Mesenteric fat pad (tissue), 1 donor: Measurements from ENCODE around the gene SERINC1. TPM values are rescaled to one million over a fixed set of nuclear protein-coding genes. Genes with fewer than 3 reads are reported as not detected.
A peak's percentile ranks its signal among the peaks of the same experiment; 100 is the strongest.
"Not testable (repeated sequence)": the region's sequence is repeated elsewhere in the genome, so short reads cannot be mapped to it uniquely, and the experiment has no call there.

ENCODE experiments used
- DNase-seq: peaks from one replicate; pipeline ENCODE4 v3.0.0-alpha.2; 2020; ENCODE audit warnings: low spot score
- long read RNA-seq: library from polyadenylated mRNA; unstranded; transcript quantifications from one replicate; pipeline ENCODE4 v2.0.0, GENCODE V29; 2020
- total RNA-seq: library from RNA; stranded (reverse); fragmentation: NEBNext Ultra II Directional; extraction: Animal tissue kit (Norgen Biotek cat#: 25700); gene quantifications from one replicate; pipeline ENCODE4 v1.2.1, GENCODE V29; 2021
- donor health status: DM: yes; HTN: yes; CAD: no.

SERINC1 gene
- total RNA-seq = 254 TPM
- long read RNA-seq, transcript SERINC1-201 (10 exons, 3,137 nt) = major isoform, 142 of 260 reads
- long read RNA-seq, partial matches to known transcripts = 109 of 260 reads
- long read RNA-seq, other reads (novel, unspliced or antisense) = 9 of 260 reads

DNA sequence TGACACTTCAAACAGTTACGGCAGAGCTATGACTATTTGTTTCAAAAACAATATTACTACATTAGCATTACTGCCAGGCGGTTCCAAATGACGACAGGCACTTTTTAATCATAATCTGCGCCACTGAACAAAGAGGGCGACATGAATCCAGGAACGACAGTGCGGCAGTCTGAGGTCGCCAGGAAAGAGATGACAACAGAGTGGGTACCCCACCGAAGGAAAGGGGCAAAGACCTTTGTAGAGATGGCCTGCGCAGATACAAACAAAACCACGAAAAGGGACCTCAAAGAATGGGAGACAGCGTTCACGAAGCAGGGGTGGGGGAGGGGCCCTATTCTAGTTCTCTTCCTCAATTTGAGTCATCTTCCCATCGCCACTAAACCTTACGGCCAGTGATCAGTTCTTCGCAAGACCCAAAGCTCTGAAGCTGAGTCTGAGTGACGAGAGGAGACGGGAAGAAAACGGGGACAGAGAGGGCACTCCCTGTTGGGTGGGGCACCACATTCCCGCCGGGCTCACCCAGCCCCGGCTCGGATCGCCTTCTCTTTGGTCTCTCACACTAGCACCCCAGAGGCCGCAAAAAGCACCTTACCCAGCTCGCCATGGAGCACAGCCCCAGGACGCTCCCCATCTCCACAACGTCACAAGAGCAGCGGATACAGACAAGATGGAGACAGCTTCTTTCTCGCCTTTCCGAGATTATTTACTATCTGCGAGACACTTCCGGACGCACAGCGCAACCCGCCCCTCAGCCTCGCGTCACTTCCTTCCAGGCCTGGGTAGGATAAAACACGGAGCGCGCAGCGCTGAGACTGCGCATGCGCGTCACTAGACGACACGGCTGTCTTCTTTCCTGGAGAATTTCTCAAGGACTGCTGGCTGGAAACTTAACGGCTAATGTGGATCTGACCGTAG lies at the start of gene SERINC1:
SERINC1 (minus strand) TSS at position 701 of the 915 bp plus-strand sequence; CDS start at position 631, 70 bp downstream.
- peak; percentile 97 for DNase-seq

DNA sequence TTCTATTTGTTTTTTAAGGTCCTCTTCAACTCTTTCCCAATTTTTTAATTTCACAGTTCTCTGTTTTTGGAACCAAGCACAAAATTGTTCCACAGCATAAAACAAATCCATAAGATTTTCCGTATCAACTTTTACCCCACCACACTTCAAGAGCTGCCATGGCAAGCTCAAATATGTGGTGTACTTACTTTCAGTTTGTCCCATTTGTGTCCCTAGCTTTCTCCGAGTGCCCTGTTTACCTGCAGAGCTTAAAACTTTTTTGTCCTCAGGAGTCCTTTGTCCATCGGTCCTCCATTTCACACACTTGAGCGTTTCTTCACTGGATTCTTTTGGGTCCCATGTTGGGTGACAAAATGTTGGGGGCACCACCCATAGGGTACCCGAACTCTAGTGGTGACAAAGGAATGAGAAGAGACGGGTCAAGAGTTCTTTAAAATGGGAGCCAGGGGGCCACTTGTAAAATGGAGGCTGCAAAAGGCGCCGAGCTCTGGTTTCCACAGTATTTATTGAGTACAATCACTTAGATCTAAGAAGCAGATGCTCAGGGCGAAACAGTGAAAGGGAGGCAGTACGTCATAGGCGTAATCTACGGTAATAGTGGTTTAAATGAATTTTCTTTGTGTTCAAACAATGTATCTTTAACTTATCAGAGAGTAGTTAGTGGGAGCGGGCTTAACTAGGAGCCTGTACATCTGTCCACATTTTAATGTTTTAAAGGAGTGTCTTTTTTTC lies 39.8 kb upstream of the SERINC1 start:
- DNase-seq = no peak

DNA sequence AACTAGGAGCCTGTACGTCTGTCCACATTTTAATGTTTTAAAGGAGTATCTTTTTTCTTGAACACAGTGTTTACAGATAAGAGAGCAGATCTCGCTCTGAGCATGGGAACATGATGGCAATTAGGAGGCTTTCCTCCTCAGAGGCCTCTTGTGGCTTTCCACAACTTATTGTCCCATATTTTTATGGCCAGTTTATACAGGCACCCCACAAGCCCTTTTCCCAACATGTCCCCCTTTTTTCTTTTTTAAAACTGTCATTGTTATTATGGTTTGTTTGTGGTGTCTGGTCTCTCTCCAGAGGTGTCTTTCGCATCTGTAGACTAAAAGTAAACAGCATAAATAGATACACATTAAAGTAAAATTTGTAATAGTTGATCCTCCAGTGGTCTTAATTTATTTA lies 33.6 kb upstream of the SERINC1 start:
- DNase-seq = not testable (repeated sequence)

DNA sequence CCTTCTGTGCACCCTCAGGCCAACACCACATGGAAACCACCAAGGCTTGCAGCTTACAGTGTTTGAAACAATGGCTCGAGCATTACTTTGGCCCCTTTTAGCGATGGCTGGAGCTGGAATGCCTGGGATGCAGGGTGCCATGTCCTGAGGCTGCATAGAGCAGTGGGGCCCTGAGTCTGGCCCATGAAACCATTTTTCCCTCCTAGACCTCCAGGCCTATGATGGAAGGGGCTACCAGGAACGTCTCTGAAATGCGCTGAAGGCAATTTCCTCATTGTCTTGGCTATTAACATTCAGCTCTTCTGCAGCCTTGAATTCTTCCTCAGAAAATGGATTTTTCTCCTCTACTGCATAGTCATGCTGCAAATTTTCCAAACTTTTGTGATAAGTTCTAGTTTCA lies 29.9 kb upstream of the SERINC1 start:
- no peak for DNase-seq

DNA sequence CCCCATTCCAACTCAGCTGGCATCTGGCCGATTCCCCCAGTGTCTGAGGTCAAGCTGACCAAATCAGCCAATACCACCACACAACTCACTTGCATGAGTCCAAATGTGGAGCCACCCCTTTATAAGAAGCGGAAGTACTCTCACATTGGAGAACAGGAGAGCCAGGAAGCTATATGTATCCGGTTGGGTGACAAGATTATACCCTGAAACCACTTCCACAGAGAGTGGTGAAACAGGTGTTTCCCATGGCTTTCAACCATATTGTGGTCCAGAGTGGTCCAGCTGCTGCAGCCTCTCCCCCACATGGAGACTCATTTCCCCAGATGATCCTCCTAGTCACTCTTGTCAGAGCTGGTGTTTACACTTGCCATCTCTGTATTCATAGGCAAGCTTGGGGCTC lies 24.0 kb upstream of the SERINC1 start:
- no peak for DNase-seq

DNA sequence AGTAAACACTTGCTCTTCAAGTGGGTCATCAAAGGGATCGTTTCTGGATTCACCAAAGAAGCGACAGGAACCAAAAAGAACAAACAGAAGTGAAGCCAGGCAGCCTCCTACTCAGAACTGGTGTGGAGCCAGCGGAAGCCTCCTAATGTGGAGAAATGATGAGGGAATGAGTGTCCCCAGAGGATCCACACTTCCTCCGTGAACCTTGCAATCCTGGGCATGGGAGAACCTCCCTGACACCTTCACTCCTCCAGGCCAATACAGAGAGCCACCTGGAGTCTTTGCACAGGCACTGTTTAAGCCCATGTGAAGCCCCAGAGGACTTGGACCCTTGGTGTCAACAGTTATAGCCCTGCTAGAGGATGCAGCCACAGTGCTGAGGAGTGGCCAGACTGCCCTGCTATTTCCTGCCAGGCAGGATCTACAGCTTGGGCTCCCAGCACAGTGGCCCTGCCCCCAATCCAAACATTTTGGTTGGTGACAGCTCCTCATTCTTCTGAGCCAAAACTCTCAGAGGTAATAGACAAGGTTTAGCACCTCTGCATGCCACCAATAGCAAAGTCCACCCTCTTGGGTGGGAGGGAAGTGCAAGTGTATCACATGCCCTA lies 23.2 kb upstream of the SERINC1 start:
- DNase-seq = no peak

DNA sequence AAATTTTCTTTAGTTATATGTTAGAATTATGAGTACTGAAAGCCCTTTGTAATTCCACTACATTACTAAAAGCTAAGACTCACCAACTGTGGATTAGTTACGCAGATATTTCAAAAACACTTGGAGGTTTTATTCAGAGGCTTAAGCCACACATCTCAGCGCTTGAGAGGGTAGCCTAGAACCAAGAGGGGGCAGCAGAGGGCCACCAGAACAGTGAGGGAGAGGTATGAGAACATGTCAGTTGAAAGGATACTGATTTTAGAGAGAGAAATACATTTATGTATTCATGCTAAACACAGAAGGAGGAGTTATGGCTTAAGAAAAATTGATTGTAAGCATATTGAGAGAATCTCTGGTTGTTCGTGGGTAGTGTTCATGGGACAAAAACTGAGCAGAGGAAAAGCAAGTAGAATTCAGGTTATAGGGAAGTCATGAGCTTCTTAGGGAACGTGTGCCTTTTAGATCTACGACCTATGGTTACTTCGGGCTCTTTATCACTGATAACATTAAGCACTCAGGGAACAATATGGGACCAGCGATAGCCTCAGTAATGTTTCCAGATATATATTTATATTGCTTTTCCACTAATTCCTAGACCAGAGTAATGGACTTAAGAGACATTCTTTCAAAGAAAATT lies 20.4 kb upstream of the SERINC1 start:
- DNase-seq = no peak

DNA sequence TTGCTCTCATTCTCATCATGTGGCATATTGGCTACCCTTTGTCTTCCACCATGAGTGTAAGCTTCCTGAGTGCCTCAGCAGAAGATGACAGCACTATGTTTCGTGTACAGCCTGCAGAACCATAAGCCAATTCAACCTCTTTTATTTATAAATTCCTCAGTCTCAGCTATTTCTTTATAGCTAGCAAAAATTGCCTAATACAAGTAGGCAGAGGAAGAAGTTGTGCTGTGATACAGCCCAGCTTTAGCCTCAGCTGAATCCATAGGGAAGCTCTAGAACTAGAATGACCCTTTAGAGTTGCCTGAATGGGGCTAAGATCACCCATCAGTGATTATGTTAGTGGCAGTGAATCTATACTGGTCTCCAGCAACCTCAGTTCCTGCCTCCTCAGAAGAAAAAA lies 19.0 kb upstream of the SERINC1 start:
- DNase-seq = no peak

DNA sequence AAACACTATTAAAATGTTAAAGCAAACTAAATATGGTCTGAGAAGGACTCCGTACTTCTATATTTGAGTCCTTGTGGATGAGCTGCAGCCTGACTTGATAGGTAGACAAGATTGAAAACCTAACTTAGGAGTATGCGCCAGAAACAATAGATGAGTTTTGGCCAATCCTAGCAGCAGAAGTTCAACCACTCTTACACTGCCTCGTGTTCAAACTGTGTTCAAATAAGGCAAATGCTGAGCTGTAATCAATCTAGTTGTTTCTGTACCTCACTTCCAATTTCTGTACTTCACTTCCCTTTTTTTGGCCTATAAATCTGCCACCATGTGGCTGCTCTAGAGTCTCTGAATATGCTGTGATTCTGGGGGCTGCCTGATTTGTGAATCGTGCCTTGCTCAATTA lies 13.2 kb upstream of the SERINC1 start:
- no peak for DNase-seq

DNA sequence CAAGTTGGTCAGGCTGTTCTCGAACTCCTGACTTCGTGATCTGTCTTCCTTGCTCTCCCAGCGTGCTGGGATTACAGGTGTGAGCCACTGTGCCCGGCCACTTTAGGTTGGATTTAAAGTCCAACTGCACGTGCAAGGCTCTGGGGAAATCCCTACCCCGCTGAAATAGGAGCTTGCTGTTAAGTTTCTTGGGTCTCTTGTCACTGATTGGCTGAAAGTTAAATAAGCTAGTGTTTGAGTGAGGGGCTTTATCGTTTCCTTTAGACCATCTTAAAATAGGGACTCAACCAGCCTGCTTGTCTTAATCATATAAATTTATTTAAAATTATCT lies 11.1 kb upstream of the SERINC1 start:
- no peak for DNase-seq

DNA sequence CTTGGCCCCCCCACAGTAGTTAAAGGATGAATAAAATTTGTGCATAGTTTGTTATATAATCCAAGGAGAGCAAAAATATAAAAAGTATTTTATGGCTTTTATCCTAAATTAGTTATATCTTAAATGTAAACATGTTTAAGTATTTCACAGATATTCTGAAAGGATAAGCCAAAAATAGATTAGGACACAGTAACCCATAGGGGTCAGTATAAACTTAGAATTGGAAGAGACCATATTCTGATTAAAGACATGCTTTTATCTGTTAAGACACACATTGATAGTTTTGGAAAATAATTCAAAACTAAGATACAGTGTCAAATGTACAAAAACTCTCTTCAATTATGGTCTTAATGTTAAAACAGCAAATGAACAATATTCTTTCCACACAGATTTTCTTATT lies 4.5 kb upstream of the SERINC1 start:
- DNase-seq = no peak

DNA sequence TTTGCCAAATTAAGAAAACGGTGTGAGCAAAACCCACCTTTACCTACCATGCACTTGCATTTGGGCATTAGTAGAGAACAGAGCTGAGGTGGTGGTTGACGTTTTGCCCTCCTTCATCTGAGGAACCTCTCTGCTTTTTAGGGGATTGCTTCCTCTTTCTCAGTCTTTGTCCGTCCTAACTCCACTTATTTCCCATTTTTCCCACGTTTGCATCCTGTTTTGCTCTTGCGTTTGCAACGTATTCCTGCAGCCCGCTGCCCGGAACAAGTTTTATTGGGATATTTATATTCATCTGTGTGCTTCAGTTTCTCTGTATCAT lies 374 bp upstream of the SERINC1 start:
- no peak for DNase-seq

DNA sequence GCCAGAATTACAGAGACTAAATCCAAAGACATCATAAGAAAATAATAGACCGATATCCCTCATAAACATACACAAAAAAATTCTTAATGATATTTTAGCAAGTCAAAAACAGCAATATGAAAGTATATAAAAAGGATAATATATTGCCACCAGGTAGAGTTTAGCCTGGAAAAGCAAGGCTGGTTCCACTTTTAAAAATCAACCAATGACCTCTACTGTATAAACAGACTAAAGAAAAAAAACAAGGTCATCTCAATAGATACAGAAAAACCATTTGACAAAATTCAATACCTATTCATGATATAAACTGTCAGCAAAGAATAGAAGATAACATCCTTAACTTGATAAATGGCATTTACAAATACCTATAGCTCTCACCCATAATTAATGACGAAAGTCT lies 9.7 kb downstream of the SERINC1 start:
- DNase-seq = no peak

DNA sequence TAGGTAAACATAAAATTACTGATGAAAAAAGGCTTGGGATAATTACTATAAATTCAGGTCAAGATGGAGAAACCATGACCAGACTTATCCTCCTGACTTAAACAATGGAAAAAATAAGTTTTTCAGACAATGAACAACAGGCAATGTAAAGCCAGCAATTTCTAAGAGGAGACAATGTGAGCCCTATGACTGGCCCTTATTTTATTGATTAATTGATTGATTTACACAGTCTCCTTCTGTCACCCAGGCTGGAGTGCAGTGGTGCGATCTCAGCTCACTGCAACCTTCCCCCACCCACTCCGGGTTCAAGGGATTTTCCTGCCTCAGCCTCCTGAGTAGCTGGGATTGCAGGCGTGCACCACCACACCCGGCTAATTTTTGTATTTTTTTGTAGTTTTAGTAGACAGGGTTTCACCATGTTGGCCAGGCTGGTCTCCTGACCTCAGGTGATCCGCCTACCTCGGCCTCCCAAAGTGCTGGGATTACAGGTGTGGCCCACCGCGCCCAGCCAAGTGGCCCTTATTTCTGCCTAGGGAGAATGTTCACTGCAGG lies 11.7 kb downstream of the SERINC1 start:
- DNase-seq = not testable (repeated sequence)

DNA sequence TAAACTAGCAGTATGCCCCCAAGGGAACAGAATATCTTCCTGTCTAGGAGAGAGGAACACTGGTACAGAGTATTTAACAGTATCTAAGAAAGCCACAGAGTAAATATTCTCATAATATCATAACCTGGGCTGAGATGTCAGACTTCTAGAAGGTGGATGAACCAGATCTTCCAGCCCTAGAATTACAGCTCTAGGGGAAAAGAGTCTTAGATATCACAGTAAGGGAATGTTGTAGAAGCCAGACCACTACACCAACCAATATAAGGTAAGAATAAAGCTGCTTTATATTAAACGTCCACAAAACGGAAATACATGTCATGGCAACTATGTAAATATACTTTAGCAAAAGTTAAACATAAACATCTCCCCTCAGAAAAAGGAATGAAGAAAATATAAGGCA lies 12.4 kb downstream of the SERINC1 start:
- no peak for DNase-seq

DNA sequence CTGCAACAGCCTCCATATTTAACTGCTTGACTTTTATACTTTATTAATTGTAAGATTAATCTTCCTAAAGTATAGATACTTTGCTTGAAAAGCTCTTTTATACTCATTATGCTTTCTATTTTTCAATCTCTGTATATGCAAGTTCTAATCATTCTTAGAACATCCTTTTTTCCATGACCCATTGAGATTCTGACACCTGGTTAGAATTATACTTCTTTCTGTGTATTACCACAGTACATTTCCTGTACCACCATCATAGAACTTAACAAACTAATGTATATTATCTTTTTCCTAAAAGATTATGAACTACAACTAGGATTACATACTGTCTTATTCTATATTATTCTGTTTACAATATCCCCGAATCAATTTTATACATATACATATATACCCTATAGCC lies 13.5 kb downstream of the SERINC1 start:
- no peak for DNase-seq

DNA sequence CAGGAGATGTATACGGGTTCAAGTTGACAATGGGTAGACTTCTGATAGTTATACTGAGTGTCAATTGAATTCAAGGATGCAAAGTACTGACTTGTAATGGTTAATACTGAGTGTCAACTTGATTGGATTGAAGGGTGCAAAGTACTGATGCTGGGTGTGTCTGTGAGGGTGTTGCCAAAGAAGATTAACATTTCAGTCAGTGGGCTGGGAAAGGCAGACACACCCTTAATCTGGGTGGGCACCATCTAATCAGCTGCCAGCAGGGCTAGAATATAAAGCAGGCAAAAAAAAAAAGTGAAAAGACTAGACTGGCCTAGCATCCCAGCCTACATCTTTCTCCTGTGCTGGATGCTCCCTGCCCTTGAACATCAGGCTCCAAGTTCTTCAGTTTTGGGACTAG lies 16.5 kb downstream of the SERINC1 start:
- not testable (repeated sequence) for DNase-seq

DNA sequence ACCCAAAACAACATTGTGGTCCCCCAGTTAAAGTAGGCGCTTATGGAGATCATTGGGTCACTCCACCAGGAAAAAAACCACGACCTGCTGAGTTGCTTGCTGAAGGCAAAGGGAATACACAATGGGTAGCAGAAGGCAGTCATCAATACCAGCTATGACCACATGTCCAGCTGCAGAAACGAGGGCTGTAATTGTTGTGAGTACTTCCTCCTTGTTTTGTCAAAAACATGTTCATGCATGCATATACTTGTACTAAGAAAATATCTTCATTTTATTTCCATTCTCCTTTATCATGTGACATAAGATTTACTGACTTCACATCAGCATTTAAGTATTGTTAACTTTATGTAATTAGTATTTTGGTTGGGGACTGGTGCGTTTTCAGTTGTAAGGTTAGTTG lies 16.9 kb downstream of the SERINC1 start:
- no peak for DNase-seq

DNA sequence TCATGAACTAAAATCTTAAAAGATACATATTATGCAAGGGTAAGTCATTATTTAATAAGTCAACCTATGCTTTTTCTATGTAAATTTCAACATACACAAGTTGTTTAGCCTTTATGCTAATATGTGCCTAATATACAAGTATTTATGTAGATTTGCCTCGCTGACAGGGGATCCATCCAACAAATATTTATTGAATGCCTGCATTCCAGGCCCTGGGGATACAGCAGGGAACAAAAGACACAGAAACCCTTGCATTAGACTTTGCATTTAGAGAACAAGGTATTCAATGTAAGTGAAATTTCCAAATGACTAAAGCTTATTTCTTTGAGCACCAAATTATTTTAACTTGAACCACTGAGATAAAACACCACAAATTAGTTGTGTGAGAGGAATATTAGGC lies 19.1 kb downstream of the SERINC1 start:
- no peak for DNase-seq

DNA sequence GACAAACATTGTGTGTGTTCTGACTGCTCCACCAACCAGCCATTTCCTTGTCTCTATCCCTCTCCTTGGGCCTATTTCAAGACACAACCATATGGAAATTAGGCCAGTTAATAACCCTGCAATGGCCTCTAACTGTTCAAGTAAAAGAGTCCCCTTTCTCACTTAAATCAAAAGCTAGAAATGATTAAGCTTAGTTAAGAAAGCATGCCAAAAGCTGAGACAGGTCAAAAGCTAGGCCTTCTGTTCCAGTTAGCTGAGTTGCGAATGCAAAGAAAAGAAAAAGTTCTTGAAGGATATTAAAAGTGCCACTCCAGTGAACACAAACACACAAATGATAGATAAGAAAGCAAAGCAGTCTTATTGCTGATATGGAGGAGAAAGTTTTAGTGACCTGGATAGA lies 22.5 kb downstream of the SERINC1 start:
- DNase-seq = no peak

DNA sequence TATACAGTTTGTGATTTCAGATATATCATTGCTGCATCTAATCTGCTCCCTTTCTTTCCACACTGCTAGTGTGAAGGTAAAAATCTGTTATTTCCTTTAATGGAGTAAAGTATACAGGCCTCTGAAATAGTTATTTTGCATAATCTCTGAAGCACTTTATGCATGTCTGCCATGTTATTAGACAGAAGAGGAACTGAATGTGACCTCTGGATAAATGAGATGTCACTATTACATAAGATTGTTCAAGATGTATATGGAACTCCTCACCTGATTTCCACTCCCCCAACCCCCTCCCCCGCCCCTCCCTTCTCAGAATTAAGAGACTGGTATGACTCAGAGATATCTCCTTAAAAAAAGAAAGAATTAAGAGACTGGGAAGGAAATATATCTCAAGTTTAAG lies 26.3 kb downstream of the SERINC1 start:
- DNase-seq = no peak
